Subcutaneous adipose tissue (tissue), 4 donors: ENCODE results near the gene PUM2. TPM values are rescaled to one million over a fixed set of nuclear protein-coding genes. Genes with fewer than 3 reads are reported as not detected.

Experiments used
- CTCF ChIP-seq: fragments of 450-650 bp; IDR thresholded peaks from one replicate; pipeline ENCODE4 v1.5.1; 2016; ENCODE audit warnings: low read depth, mild to moderate bottlenecking, control low read depth, antibody characterized with exemption, moderate library complexity
- total RNA-seq, 4 donors: library from RNA; depleted of rRNA; stranded (reverse); fragments of >200 nt; gene quantifications; one replicate each; pipeline ENCODE4 v1.1.0, GENCODE V29; 2016

Gene PUM2
- total RNA-seq, 4 donors from 2014 or later = 63.9 to 87.1 (median 78.2) TPM

GRCh38 chr2:20224164-20224715, 126.4 kb downstream of the PUM2 start:
- no peak for TF ChIP-seq CTCF

- TF ChIP-seq CTCF = no peak
These were observed 127.1 kb downstream of the PUM2 start for GRCh38 chr2:20223407-20224163.

- no peak for TF ChIP-seq CTCF
These were observed 127.8 kb downstream of the PUM2 start for GRCh38 chr2:20222769-20223406.

- no peak for TF ChIP-seq CTCF
These were observed 128.5 kb downstream of the PUM2 start for GRCh38 chr2:20222014-20222768.

- TF ChIP-seq CTCF = no peak
These were observed 129.1 kb downstream of the PUM2 start for GRCh38 chr2:20221555-20221973.

GRCh38 chr2:20220806-20221554, 129.7 kb downstream of the PUM2 start:
- no peak for TF ChIP-seq CTCF
